ENCODE results near the gene CD63.

- no peak for TF ChIP-seq CTCF (IDR thresholded peaks at IDR 0.05; ENCODE audit: poor library complexity)
- no peak for TF ChIP-seq EZH2 (IDR thresholded peaks at IDR 0.05; ENCODE audit: borderline replicate concordance)
- no peak for TF ChIP-seq EZH2phosphoT487 (IDR thresholded peaks at IDR 0.05; ENCODE audit: low read depth, severe bottlenecking, unreplicated experiment)
These were observed 37.0 kb upstream of the CD63 start for GRCh38 chr12:55765736-55766290.

Measured in hepatocyte (in vitro differentiated cells).